NOMO-1 treated with dmso at 0.1 percent for 144 hours (cell line): ENCODE measurements around the gene CASD1.

ENCODE experiments used
- DNase-seq: peaks from one replicate; lab custom pipeline; 2025; ENCODE audit not compliant: unreplicated experiment; lab: John Stamatoyannopoulos, UW

The CASD1 gene

GRCh38 chr7:94512735-94513564 is 3.3 kb downstream of the CASD1 start:
- DNase-seq = no peak

- no peak for DNase-seq
These were observed 3.9 kb downstream of the CASD1 start for GRCh38 chr7:94513565-94513860.

DNA sequence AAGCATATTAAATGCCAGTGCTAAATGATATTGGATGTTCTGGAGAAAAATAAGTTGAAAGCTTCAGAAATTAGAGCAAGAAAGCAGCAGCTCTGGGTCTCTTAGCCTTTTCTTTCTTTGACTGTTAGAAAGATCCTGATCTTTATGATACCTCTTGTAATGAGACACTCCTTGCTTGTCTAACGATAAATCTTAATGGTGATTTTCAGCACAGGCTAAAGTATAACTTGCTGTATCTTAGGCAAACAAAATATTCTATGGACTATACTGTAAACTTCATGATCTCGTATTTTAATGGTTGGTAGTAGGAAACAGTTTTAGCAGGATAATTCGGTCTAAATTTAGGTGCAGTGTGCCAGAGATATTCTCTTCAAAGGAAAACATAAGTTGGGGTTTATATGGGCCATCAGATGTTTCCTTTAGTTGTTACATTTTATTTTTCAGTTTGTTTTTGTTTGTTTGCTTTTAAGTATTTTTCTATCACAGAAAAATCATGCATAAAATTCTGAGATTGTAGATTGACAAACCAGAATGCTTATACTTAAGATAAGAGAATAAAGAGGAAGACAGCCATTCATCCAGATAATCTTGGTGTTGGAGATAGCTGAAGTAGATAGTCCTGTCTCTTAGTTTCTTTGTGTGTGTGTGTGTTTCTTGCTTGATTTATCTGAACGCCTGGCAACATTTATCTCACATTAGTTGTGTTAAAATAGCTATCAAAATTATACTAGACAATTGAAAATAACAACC is 4.7 kb downstream of the CASD1 start:
- no peak for DNase-seq

DNA sequence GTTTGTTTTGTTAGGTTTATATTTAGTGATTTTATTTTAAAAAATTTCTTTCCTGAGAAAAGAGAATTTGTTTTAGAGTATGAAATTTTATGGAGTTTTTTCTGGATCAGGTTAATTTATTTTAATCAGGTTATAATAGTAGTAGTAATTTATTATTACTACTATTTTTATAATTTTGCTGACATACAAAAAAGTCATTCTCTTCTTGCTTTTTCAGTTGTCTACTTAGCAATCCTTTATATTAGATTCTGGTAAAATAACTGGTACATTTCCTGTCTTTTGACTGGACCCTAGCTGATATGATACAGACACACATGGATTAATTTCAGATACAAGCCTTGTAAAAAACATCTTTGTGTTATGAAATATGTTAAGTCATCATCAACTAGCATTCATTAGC is 5.3 kb downstream of the CASD1 start:
- DNase-seq = no peak

- DNase-seq = no peak
These were observed 16.3 kb downstream of the CASD1 start for GRCh38 chr7:94525923-94526322.

- DNase-seq = no peak
These were observed 19.9 kb downstream of the CASD1 start for GRCh38 chr7:94529516-94529915.

DNA sequence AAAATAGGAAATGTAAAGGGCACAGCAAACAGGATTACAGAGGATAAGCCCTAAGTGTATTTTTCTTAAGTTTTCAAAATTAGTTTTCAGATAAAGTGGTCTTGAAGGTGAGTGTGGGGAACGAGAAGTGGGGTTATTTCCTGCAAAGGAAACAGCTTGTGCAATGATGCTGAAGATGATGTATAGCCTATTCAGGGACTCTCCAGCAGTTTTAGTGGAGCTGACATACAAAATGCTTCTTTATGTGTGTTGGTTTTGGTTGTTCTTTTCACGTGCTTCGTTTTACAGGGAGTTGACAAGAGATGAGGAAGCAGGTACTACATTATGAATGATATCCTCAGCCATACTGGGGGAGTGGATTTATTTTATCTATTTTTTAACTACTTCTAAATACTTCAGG is 20.5 kb downstream of the CASD1 start:
- DNase-seq = no peak

GRCh38 chr7:94532676-94533075 is 23.1 kb downstream of the CASD1 start:
- DNase-seq = no peak

GRCh38 chr7:94540428-94540827 is 30.8 kb downstream of the CASD1 start:
- no peak for DNase-seq

DNA sequence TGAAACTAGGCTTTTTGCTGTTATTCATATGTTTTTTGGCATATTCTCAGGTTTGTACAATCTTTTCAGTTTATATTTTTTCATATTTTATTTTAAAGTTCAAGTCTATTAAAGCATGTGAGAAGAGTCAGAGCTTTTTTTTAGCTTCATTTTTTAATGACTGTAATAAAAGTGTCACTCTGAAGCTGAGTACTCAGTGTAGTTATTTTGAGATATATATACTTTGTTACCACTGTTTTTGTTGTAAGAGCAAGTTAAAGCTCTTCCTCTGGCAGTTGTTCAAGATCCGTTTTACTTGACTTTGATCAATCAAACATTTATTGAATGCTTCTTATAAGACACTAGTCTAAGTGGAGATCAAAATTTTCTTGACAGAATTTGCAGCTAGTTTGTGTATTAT is 37.5 kb downstream of the CASD1 start:
- no peak for DNase-seq

- DNase-seq = no peak
These were observed 46.4 kb downstream of the CASD1 start for GRCh38 chr7:94556028-94556427.

- DNase-seq = no peak
These were observed 47.6 kb downstream of the CASD1 start for GRCh38 chr7:94557215-94557614.

DNA sequence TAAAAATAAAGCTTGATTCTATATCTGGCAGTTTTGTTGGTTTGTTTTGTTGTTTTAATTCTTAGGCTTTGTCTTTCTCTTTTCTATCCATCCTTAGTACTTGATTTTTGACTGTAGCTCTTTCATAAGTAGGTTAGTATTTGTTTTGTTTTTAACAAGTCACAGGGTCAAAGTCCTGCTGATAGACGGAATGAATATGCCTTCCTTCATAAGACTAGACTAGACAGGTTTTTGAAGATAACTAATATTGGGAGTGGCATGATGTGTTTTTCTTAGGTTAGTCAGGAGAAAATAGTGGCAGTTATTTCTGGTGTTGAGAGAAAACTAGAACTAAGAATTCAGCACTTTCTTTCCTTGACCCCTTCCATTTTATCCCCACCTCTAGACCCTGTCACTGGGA is 50.4 kb downstream of the CASD1 start:
- no peak for DNase-seq

- no peak for DNase-seq
These were observed 52.4 kb downstream of the CASD1 start for GRCh38 chr7:94561841-94562514.

DNA sequence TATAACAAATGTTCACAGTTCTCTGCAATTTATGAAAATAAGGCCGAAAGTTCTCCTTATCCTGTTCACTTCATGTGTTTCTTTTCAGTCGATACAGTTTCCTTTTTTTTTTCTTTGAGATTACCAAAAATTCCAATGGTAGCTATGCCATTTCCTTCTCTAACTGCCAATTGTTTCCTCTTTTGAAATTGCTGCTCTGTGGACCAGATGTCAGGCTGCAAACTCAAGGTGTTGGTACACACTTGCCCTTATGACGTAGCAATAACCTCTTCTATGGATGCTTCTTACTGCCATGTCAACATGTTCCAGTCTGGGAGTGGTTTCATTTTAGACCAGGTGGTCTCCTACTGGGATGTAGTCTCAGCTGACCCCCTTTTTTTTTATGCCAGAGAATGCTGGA is 52.9 kb downstream of the CASD1 start:
- peak; percentile 2 for DNase-seq

DNA sequence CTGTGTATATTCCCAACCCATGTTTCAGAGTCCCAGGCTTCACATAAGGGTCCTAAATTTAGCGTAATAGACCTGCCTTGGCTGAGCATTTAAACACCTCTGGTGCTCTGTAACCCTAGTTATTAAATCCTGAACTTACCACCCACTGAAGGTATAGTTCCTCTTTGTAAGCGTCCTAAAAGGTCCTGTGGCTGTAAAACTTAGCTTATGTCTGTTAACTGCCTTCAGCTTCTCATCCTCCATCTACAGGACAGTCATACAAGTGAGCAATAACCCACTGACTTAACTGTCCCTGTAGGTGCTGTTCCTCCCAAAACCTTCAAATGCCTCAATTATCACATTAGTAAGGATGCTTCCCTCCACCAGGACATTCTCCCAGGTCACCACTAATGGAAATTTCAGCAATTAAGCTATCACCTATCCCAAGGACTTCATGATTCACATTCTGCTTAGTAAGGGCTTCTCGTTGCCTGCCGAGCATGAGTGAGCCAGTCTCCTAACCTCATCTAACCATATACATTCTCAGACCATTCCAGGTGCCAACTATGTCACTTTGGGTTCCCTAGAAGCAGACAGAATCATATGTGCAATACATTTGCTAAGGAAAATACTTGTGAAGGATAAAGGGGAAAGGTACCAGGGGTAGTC is 55.8 kb downstream of the CASD1 start:
- DNase-seq = no peak

- DNase-seq = no peak
These were observed 57.8 kb downstream of the CASD1 start for GRCh38 chr7:94567396-94567795.

DNA sequence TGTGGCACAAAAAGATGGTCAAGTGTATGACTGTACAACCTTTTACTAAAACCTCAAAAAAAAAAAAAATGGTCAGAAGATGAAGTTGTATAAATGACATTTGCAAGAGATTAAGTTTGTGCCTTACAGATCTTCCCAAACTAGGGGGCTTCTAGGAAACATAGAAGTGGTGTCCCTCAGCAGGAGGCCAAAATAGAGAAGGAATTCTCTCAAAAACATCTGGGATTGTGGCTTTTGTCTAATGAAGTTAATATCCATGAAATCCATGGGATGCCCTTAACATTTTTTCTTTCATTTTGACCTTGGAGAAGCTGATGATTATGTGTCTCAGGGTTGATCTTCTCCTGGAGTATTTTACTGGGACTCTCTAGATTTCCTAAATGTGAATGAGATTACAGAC is 62.2 kb downstream of the CASD1 start:
- DNase-seq = no peak

DNA sequence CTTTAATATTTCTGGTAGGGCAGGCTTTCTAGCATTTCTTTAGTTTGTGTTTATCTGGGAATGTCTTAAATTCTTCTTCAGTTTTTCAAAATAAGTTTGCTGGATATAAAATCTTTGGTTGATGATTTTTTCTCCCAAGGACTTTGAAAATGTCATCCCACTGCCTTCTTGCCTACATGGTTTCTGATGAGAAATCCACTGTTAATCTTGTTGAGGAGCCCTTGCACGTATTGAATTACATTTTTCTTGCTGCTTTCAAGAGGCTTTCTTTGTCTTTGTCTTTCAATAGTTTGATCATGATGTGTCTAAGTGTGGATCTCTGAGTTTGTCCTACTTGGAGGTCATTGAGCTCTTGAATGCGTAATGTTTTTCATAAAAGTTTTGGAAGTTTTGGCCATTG is 66.0 kb downstream of the CASD1 start:
- DNase-seq = no peak

GRCh38 chr7:94576316-94576715 is 66.7 kb downstream of the CASD1 start:
- DNase-seq = no peak

DNA sequence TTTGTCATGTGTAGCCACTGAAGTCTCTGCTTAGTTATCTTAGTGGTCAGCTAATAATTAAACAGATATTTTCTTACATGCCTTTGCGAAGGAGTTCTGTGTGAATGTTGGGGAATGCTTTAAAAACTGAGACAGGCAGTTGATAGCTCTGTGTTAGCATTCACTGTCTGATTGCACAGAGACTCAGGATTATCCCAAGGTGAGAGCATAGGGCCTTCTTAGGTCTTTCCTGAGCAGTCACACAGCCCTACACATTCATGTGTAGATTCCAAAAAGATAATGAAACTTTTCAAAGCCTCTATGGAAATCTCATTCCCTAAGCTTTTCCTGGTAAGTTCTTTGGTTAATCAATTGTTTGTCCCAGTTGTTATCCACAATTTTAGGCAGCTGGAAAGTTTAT is 67.7 kb downstream of the CASD1 start:
- no peak for DNase-seq

- DNase-seq = no peak
These were observed 69.0 kb downstream of the CASD1 start for GRCh38 chr7:94578614-94579013.
